ENCODE measurements around the gene VSTM4. TPM values are rescaled to one million over a fixed set of nuclear protein-coding genes. Genes with fewer than 3 reads are reported as not detected.

Gene VSTM4
- total and polyA plus RNA-seq, 2 of the 4 experiments (the other 2 are of a cell fraction): 2.4 to 2.9 TPM

- in situ Hi-C loops (cut with MboI; ENCODE audit: low sequenced_read_pairs) (no loop called here), intact Hi-C loops (cut with micrococcal nuclease) (no loop called here), dilution Hi-C loops (cut with HindIII; ENCODE audit: low sequenced_read_pairs, unreplicated experiment) (no loop called here)
- Histone ChIP-seq H3K14ac (replicated peaks; ENCODE audit: low read depth, low read length) (no peak overlapping the region), H3K27me3 (ENCODE audit: control insufficient read depth, insufficient read depth, low read length) (peaks cover 6% of the 10 kb centered on the region), H3K9me1 (ENCODE audit: insufficient read depth, low read length) (no peaks in the 10 kb centered on the region), H2BK5ac (ENCODE audit: low read depth, low read length, poor library complexity, severe bottlenecking) (no peak overlapping the region), H3K4ac (ENCODE audit: low read depth, low read length) (no peak overlapping the region), H3K4me1 (ENCODE audit: control insufficient read depth, insufficient read depth, low read length) (peaks cover 6% of the 10 kb centered on the region; the same call in 1 of the 2 replicates), H2AK9ac (replicated peaks; ENCODE audit: low read depth, low read length, poor library complexity) (peak overlapping the region; percentile 58), H2AFZ (replicated peaks; ENCODE audit: low read length, poor library complexity) (no peak overlapping the region), H3K9ac (ENCODE audit: low read depth, low read length) (no peak overlapping the region), H3K4me3 (ENCODE audit: insufficient read depth, low read depth, low read length) (no peak overlapping the region), H3K27ac (ENCODE audit: insufficient read depth, low read length) (no peak overlapping the region), H4K91ac (ENCODE audit: insufficient read depth, low read depth, low read length) (no peak overlapping the region), H3K9me3 (ENCODE audit: control insufficient read depth, insufficient read depth, low read length) (no peaks in the 10 kb centered on the region), H4K20me1 (ENCODE audit: insufficient read depth, low read length) (no peaks in the 10 kb centered on the region), H4K5ac (ENCODE audit: low read depth, low read length) (no peak overlapping the region), H2BK20ac (ENCODE audit: low read depth, low read length) (no peak overlapping the region), H3K4me2 (ENCODE audit: low read depth, low read length) (no peak overlapping the region), H3K79me1 (ENCODE audit: low read depth in 1 of 2, low read length in 2 of 2) (no peaks in the 10 kb centered on the region), H3K36me3 (ENCODE audit: control insufficient read depth, insufficient read depth, low read length) (peaks cover 1% of the 10 kb centered on the region; the same call in 1 of the 2 replicates), H2BK120ac (ENCODE audit: low read depth, low read length) (no peak overlapping the region), H3K23ac (ENCODE audit: low read depth, low read length) (no peak overlapping the region), H2AK5ac (ENCODE audit: low read depth, low read length) (no peak overlapping the region), H3K18ac (ENCODE audit: low read depth, low read length) (no peak overlapping the region), H3K56ac (ENCODE audit: extremely low read depth, insufficient read depth, low read length) (no peak overlapping the region), H2BK15ac (ENCODE audit: low read depth, low read length) (no peak overlapping the region), H4K8ac (ENCODE audit: low read depth in 2 of 2, low read length in 2 of 2) (no peak overlapping the region)
- ChIA-PET CTCF (interaction anchor here (1.0 kb wide), 1 partner anchor 152 kb away, joined by 4 read pairs; no protein-coding TSS in a partner anchor), POLR2A (ENCODE audit: unreplicated experiment) (no interaction called here)
- DNase-seq (no peak), ATAC-seq (ENCODE audit: low read depth) (no peak)
- WGBS, 2 experiments (ENCODE audit: extremely low coverage in 2 of 2, insufficient read length in 1 of 2): 73% methylated on average over 5 of the region's 11 CpGs; no CpG with 5 or more reads in 1 of the 2 experiments
- no TSS peak for BruUV-seq (replicated peaks)
- no peak for TF ChIP-seq CEBPB (IDR thresholded peaks at IDR 0.05; ENCODE audit: low read depth, low read length)
- TF ChIP-seq NFE2L2 (IDR thresholded peaks at IDR 0.05; ENCODE audit: low read depth, low read length): no peak
- TF ChIP-seq MAZ (IDR thresholded peaks at IDR 0.05; ENCODE audit: borderline replicate concordance, low read depth, low read length): no peak
- no peak for TF ChIP-seq RCOR1 (IDR thresholded peaks at IDR 0.05; ENCODE audit: insufficient replicate concordance, low read length)
- TF ChIP-seq MAFK (IDR thresholded peaks at IDR 0.05; ENCODE audit: low read depth, low read length): no peak
- no peak for TF ChIP-seq SMC3 (IDR thresholded peaks at IDR 0.05; ENCODE audit: low read depth, low read length)
- TF ChIP-seq ELK1 (IDR thresholded peaks at IDR 0.05; ENCODE audit: borderline replicate concordance, low read depth, low read length): no peak
- TF ChIP-seq CTCF (conservative IDR thresholded peaks at IDR 0.05; ENCODE audit: low read depth, low read length): no peak
- TF ChIP-seq CHD1 (IDR thresholded peaks at IDR 0.05; ENCODE audit: low read depth, low read length): no peak
- no peak for TF ChIP-seq USF2 (IDR thresholded peaks at IDR 0.05; ENCODE audit: low read depth, low read length)
- no peak for TF ChIP-seq RFX5 (IDR thresholded peaks at IDR 0.05; ENCODE audit: low read depth, low read length)
- TF ChIP-seq RAD21 (IDR thresholded peaks at IDR 0.05; ENCODE audit: low read length): no peak
- TF ChIP-seq FOS (IDR thresholded peaks at IDR 0.05; ENCODE audit: low read depth, low read length): no peak
- no peak for TF ChIP-seq MXI1 (IDR thresholded peaks at IDR 0.05; ENCODE audit: borderline replicate concordance, low read depth, low read length)
- TF ChIP-seq BHLHE40 (IDR thresholded peaks at IDR 0.05; ENCODE audit: low read depth, low read length): no peak
- no peak for TF ChIP-seq POLR2A (IDR thresholded peaks at IDR 0.05; ENCODE audit: low read depth, low read length)
Measured at GRCh38 chr10:49011756-49012155, 103.6 kb downstream of the VSTM4 start.
